Measurements from ENCODE around the gene SPACDR.

- TF ChIP-seq CTCF (IDR thresholded peaks at IDR 0.05) = no peak
- TF ChIP-seq POLR2A (IDR thresholded peaks at IDR 0.05) = no peak
- TF ChIP-seq EP300 (IDR thresholded peaks at IDR 0.05) = no peak
- TF ChIP-seq POLR2AphosphoS5 (IDR thresholded peaks at IDR 0.05) = no peak
These were observed 50.7 kb downstream of the SPACDR start for GRCh38 chr7:100413346-100413745.
